ENCODE data around the gene DNAH1. TPM values are rescaled to one million over a fixed set of nuclear protein-coding genes. Genes with fewer than 3 reads are reported as not detected.

The DNAH1 gene
- total and polyA plus RNA-seq, 2 of the 4 experiments (the other 2 are of a cell fraction) = 2.0 to 4.0 TPM

DNA sequence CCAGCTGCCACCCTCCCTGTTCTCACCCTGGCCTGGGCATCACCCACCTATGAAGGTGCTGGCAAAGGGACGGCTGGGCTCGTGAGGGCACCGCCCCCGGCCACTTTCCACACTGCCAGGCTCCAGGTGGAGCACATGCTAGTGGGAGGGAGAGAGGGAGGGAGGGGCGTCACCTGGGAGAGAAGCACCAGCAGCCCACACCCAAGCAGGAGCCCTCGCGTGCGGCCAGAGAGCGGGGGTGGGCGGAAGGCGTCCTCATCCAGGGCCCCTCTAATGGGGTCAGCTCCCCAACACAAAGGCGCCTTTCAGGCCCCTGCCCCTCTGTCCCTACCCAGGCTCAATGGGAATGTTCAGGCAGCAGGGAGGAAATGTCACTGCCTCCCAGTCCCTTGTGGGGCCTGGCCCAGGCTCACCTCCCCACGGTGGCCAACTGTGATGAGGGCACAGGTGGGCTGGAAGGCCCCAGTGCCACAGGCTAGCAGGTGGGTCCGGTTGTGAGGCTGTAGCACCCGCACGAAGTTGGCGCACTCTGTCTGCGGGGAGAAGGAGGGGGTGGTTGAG lies 125.7 kb downstream of the DNAH1 start:
- H3K27me3 ChIP-seq (ENCODE audit: control insufficient read depth, insufficient read depth, low read length) = no peaks in the 10 kb centered on the region
- no peak overlapping the region for H2AK5ac ChIP-seq (ENCODE audit: low read depth, low read length)
- no peak overlapping the region for H3K9ac ChIP-seq (ENCODE audit: low read depth, low read length)
- no peak overlapping the region for H2BK20ac ChIP-seq (ENCODE audit: low read depth, low read length)
- TF ChIP-seq CTCF (conservative IDR thresholded peaks at IDR 0.05; ENCODE audit: low read depth, low read length) = no peak
- TF ChIP-seq RCOR1 (IDR thresholded peaks at IDR 0.05; ENCODE audit: insufficient replicate concordance, low read length) = no peak
- no peak for TF ChIP-seq MAFK (IDR thresholded peaks at IDR 0.05; ENCODE audit: low read depth, low read length)
- TF ChIP-seq POLR2A (IDR thresholded peaks at IDR 0.05; ENCODE audit: low read depth, low read length) = no peak
- TF ChIP-seq RAD21 (IDR thresholded peaks at IDR 0.05; ENCODE audit: low read length) = no peak
- TF ChIP-seq CEBPB (IDR thresholded peaks at IDR 0.05; ENCODE audit: low read depth, low read length) = no peak
- no peak for TF ChIP-seq MAZ (IDR thresholded peaks at IDR 0.05; ENCODE audit: borderline replicate concordance, low read depth, low read length)
- TF ChIP-seq, protein P1, sequence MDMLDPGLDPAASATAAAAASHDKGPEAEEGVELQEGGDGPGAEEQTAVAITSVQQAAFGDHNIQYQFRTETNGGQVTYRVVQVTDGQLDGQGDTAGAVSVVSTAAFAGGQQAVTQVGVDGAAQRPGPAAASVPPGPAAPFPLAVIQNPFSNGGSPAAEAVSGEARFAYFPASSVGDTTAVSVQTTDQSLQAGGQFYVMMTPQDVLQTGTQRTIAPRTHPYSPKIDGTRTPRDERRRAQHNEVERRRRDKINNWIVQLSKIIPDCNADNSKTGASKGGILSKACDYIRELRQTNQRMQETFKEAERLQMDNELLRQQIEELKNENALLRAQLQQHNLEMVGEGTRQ (IDR thresholded peaks at IDR 0.05; ENCODE audit: low read depth, low read length) = no peak
- no peak for TF ChIP-seq SMC3 (IDR thresholded peaks at IDR 0.05; ENCODE audit: low read depth, low read length)
- TF ChIP-seq FOS (IDR thresholded peaks at IDR 0.05; ENCODE audit: low read depth, low read length) = no peak
- TF ChIP-seq, protein P2, sequence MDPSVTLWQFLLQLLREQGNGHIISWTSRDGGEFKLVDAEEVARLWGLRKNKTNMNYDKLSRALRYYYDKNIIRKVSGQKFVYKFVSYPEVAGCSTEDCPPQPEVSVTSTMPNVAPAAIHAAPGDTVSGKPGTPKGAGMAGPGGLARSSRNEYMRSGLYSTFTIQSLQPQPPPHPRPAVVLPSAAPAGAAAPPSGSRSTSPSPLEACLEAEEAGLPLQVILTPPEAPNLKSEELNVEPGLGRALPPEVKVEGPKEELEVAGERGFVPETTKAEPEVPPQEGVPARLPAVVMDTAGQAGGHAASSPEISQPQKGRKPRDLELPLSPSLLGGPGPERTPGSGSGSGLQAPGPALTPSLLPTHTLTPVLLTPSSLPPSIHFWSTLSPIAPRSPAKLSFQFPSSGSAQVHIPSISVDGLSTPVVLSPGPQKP (IDR thresholded peaks at IDR 0.05; ENCODE audit: borderline replicate concordance, low read depth, low read length) = no peak
- no peak for TF ChIP-seq NFE2L2 (IDR thresholded peaks at IDR 0.05; ENCODE audit: low read depth, low read length)
- TF ChIP-seq CHD1 (IDR thresholded peaks at IDR 0.05; ENCODE audit: low read depth, low read length) = no peak
- TF ChIP-seq MXI1 (IDR thresholded peaks at IDR 0.05; ENCODE audit: borderline replicate concordance, low read depth, low read length) = no peak
- TF ChIP-seq RFX5 (IDR thresholded peaks at IDR 0.05; ENCODE audit: low read depth, low read length) = no peak
- TF ChIP-seq BHLHE40 (IDR thresholded peaks at IDR 0.05; ENCODE audit: low read depth, low read length) = no peak
- ATAC-seq (ENCODE audit: low read depth) = no peak
- in situ Hi-C loops (cut with MboI; ENCODE audit: low sequenced_read_pairs) = no loop called here
- no peak overlapping the region for H3K14ac ChIP-seq (replicated peaks; ENCODE audit: low read depth, low read length)
- no peak for DNase-seq
- H3K4ac ChIP-seq (ENCODE audit: low read depth, low read length) = no peak overlapping the region
- H3K27ac ChIP-seq (ENCODE audit: insufficient read depth, low read length) = no peak overlapping the region
- ChIA-PET POLR2A (ENCODE audit: unreplicated experiment) (no interaction called here), CTCF (no interaction called here)
- H4K5ac ChIP-seq (ENCODE audit: low read depth, low read length) = no peak overlapping the region
- H4K20me1 ChIP-seq (ENCODE audit: insufficient read depth, low read length) = no peaks in the 10 kb centered on the region; the same call in none of the 2 replicates
- H3K56ac ChIP-seq (ENCODE audit: extremely low read depth, insufficient read depth, low read length) = no peak overlapping the region
- no peaks in the 10 kb centered on the region for H3K9me1 ChIP-seq (ENCODE audit: insufficient read depth, low read length)
- dilution Hi-C loops (cut with HindIII; ENCODE audit: low sequenced_read_pairs, unreplicated experiment) = no loop called here
- no peaks in the 10 kb centered on the region for H3K79me1 ChIP-seq (ENCODE audit: low read depth in 1 of 2, low read length in 2 of 2)
- no peak overlapping the region for H2BK15ac ChIP-seq (ENCODE audit: low read depth, low read length)
- no peak overlapping the region for H4K8ac ChIP-seq (ENCODE audit: low read depth in 2 of 2, low read length in 2 of 2)
- no peak overlapping the region for H4K91ac ChIP-seq (ENCODE audit: insufficient read depth, low read depth, low read length)
- H3K4me1 ChIP-seq (ENCODE audit: control insufficient read depth, insufficient read depth, low read length) = peaks cover 3% of the 10 kb centered on the region; the same call in 1 of the 2 replicates
- WGBS, 2 experiments (ENCODE audit: extremely low coverage in 2 of 2, insufficient read length in 1 of 2) = 60% methylated on average over 1 of the region's 18 CpGs; no CpG with 5 or more reads in 1 of the 2 experiments
- no peaks in the 10 kb centered on the region for H3K9me3 ChIP-seq (ENCODE audit: control insufficient read depth, insufficient read depth, low read length)
- BruUV-seq (replicated peaks) = no TSS peak
- no peaks in the 10 kb centered on the region for H3K36me3 ChIP-seq (ENCODE audit: control insufficient read depth, insufficient read depth, low read length)
- H3K4me3 ChIP-seq (ENCODE audit: insufficient read depth, low read depth, low read length) = no peak overlapping the region
- H3K23ac ChIP-seq (ENCODE audit: low read depth, low read length) = no peak overlapping the region
- intact Hi-C loops (cut with micrococcal nuclease) = no loop called here
- no peak overlapping the region for H2BK120ac ChIP-seq (ENCODE audit: low read depth, low read length)
- no peak overlapping the region for H2AFZ ChIP-seq (replicated peaks; ENCODE audit: low read length, poor library complexity)
- no peak overlapping the region for H2AK9ac ChIP-seq (replicated peaks; ENCODE audit: low read depth, low read length, poor library complexity)
- H2BK5ac ChIP-seq (ENCODE audit: low read depth, low read length, poor library complexity, severe bottlenecking) = no peak overlapping the region
- H3K4me2 ChIP-seq (ENCODE audit: low read depth, low read length) = no peak overlapping the region
- H3K18ac ChIP-seq (ENCODE audit: low read depth, low read length) = no peak overlapping the region
